ENCODE data around the gene HBEGF. TPM values are rescaled to one million over a fixed set of nuclear protein-coding genes. Genes with fewer than 3 reads are reported as not detected.

The HBEGF gene
- total RNA-seq, 1 experiment from 2014 or later, result 12.3 TPM

GRCh38 chr5:140339636-140340035 lies 6.8 kb downstream of the HBEGF start:
- ChIA-PET RAD21 (ENCODE audit: low non-redundant PET in 1 of 2, low total read pairs in 2 of 2, uncharacterized antibody in 2 of 2, unreplicated experiment in 2 of 2) (no interaction called here), CTCF (no interaction called here), POLR2A (no interaction called here)
- ATAC-seq (no peak), DNase-seq (ENCODE audit: low read depth, low spot score) (no peak)
- H3K79me2 ChIP-seq (ENCODE audit: insufficient read depth, low read length), result no peaks in the 10 kb centered on the region
- no peaks in the 10 kb centered on the region for H3K9me3 ChIP-seq (ENCODE audit: control insufficient read depth in 1 of 2, insufficient read depth in 1 of 2, low read depth in 1 of 2, low read length in 2 of 2)
- H3K36me3 ChIP-seq (ENCODE audit: control insufficient read depth in 1 of 2, insufficient read depth in 2 of 2, low read length in 2 of 2), result peaks cover 0 to 14% of the 10 kb centered on the region in 2 experiments; a peak in 1 of 4 replicates
- H2AFZ ChIP-seq (ENCODE audit: low read depth, low read length, poor library complexity, severe bottlenecking), result no peak overlapping the region
- H3K27ac ChIP-seq (ENCODE audit: low read depth, low read length), result no peak overlapping the region
- intact Hi-C loops (cut with micrococcal nuclease), result no loop called here
- no peaks in the 10 kb centered on the region for H3K27me3 ChIP-seq (ENCODE audit: insufficient read depth, low read length)
- H3K4me3 ChIP-seq (replicated peaks in 1 of 2; ENCODE audit: low read depth in 1 of 2, low read length in 2 of 2), result no peak overlapping the region
- TF ChIP-seq SRF (IDR thresholded peaks at IDR 0.05; ENCODE audit: low read depth) (no peak), JUND (IDR thresholded peaks at IDR 0.05) (no peak), MAX (IDR thresholded peaks at IDR 0.05) (no peak), ATF3 (IDR thresholded peaks at IDR 0.05) (no peak), RAD21 (IDR thresholded peaks at IDR 0.05; ENCODE audit: low read depth) (no peak), SIN3A (IDR thresholded peaks at IDR 0.05; ENCODE audit: low read depth) (no peak), ELF1 (IDR thresholded peaks at IDR 0.05; ENCODE audit: borderline replicate concordance, low read depth) (no peak), TCF7L2 (IDR thresholded peaks at IDR 0.05; ENCODE audit: borderline replicate concordance, extremely low read depth, insufficient read depth, insufficient read length) (no peak), ZNF274 (IDR thresholded peaks at IDR 0.05; ENCODE audit: low read depth, low read length) (no peak), EZH2phosphoT487 (IDR thresholded peaks at IDR 0.05; ENCODE audit: borderline replicate concordance) (no peak), CBX3 (IDR thresholded peaks at IDR 0.05; ENCODE audit: low read depth) (no peak), ZFX (IDR thresholded peaks at IDR 0.05) (no peak)
- H3K9me2 ChIP-seq (ENCODE audit: insufficient read depth), result no peaks in the 10 kb centered on the region
- peaks cover 4 to 7% of the 10 kb centered on the region in 2 experiments for H3K4me1 ChIP-seq (ENCODE audit: control insufficient read depth in 1 of 2, insufficient read depth in 2 of 2, low read length in 2 of 2)
- H3K9ac ChIP-seq (ENCODE audit: low read length), result no peak overlapping the region
- H4K20me1 ChIP-seq (ENCODE audit: insufficient read depth), result no peaks in the 10 kb centered on the region
- BruUV-seq (replicated peaks), result no TSS peak
- H3K4me2 ChIP-seq (ENCODE audit: low read length), result no peak overlapping the region

GRCh38 chr5:140338908-140339307 lies 7.5 kb downstream of the HBEGF start:
- Histone ChIP-seq H3K36me3 (ENCODE audit: control insufficient read depth in 1 of 2, insufficient read depth in 2 of 2, low read length in 2 of 2) (peaks cover 3 to 16% of the 10 kb centered on the region in 2 experiments; a peak in 2 of 4 replicates), H3K9me2 (ENCODE audit: insufficient read depth) (no peaks in the 10 kb centered on the region), H3K4me2 (ENCODE audit: low read length) (no peak overlapping the region), H3K27ac (ENCODE audit: low read depth, low read length) (no peak overlapping the region), H3K4me1 (ENCODE audit: control insufficient read depth in 1 of 2, insufficient read depth in 2 of 2, low read length in 2 of 2) (no peaks in the 10 kb centered on the region; a peak in 1 of 4 replicates), H3K79me2 (ENCODE audit: insufficient read depth, low read length) (no peaks in the 10 kb centered on the region), H3K9me3 (ENCODE audit: control insufficient read depth in 1 of 2, insufficient read depth in 1 of 2, low read depth in 1 of 2, low read length in 2 of 2) (no peaks in the 10 kb centered on the region), H3K9ac (ENCODE audit: low read length) (no peak overlapping the region), H4K20me1 (ENCODE audit: insufficient read depth) (no peaks in the 10 kb centered on the region), H2AFZ (ENCODE audit: low read depth, low read length, poor library complexity, severe bottlenecking) (no peak overlapping the region), H3K4me3 (replicated peaks in 1 of 2; ENCODE audit: low read depth in 1 of 2, low read length in 2 of 2) (no peak overlapping the region), H3K27me3 (ENCODE audit: insufficient read depth, low read length) (no peaks in the 10 kb centered on the region)
- CTCF ChIA-PET, result no interaction called here
- POLR2A ChIA-PET, result no interaction called here
- DNase-seq (ENCODE audit: low read depth, low spot score), result no peak
- RAD21 ChIA-PET (ENCODE audit: low non-redundant PET in 1 of 2, low total read pairs in 2 of 2, uncharacterized antibody in 2 of 2, unreplicated experiment in 2 of 2), result no interaction called here
- ATAC-seq, result no peak
- intact Hi-C loops (cut with micrococcal nuclease), result no loop called here
- no TSS peak for BruUV-seq (replicated peaks)
- TF ChIP-seq CTCF (IDR thresholded peaks at IDR 0.05 in 2 of 3, conservative IDR thresholded peaks at IDR 0.05 in 1 of 3; ENCODE audit: borderline replicate concordance in 1 of 3, insufficient read depth in 1 of 3, low read depth in 2 of 3, low read length in 2 of 3), result no peak
- TF ChIP-seq ELF1 (IDR thresholded peaks at IDR 0.05; ENCODE audit: borderline replicate concordance, low read depth), result no peak
- TF ChIP-seq JUND (IDR thresholded peaks at IDR 0.05), result no peak
- no peak for TF ChIP-seq CEBPB (IDR thresholded peaks at IDR 0.05; ENCODE audit: low read depth)
